GM19328 (cell line): ENCODE results near the gene GRM2.

Experiments
- ATAC-seq: cut with Tn5 transposase; IDR thresholded peaks from one replicate; pipeline ENCODE4 v1.9.1; 2021; ENCODE audit warnings: mild to moderate bottlenecking, moderate library complexity; ENCODE audit not compliant: unreplicated experiment

Gene GRM2

GRCh38 chr3:51704511-51704950 lies 2.3 kb upstream of the GRM2 start:
- no peak for ATAC-seq

- ATAC-seq: no peak
Observed at GRCh38 chr3:51705276-51706020, 1.4 kb upstream of the GRM2 start.

GRCh38 chr3:51706021-51706485 lies 815 bp upstream of the GRM2 start:
- no peak for ATAC-seq

GRCh38 chr3:51708216-51708845 lies 1.5 kb downstream of the GRM2 start:
- no peak for ATAC-seq

- no peak for ATAC-seq
Observed at GRCh38 chr3:51709004-51709420, 2.1 kb downstream of the GRM2 start.

- ATAC-seq: no peak
Observed at GRCh38 chr3:51709675-51710074, 2.8 kb downstream of the GRM2 start.

GRCh38 chr3:51710631-51711351 lies 3.9 kb downstream of the GRM2 start:
- no peak for ATAC-seq

GRCh38 chr3:51711352-51712037 lies 4.6 kb downstream of the GRM2 start:
- ATAC-seq: no peak

GRCh38 chr3:51712038-51712420 lies 5.2 kb downstream of the GRM2 start:
- no peak for ATAC-seq

- ATAC-seq: no peak
Observed at GRCh38 chr3:51712511-51712931, 5.7 kb downstream of the GRM2 start.

GRCh38 chr3:51712963-51713362 lies 6.1 kb downstream of the GRM2 start:
- ATAC-seq: no peak

- no peak for ATAC-seq
Observed at GRCh38 chr3:51715231-51715976, 8.5 kb downstream of the GRM2 start.

- no peak for ATAC-seq
Observed at GRCh38 chr3:51715977-51716294, 9.1 kb downstream of the GRM2 start.

GRCh38 chr3:51716805-51717204 lies 9.9 kb downstream of the GRM2 start:
- no peak for ATAC-seq

GRCh38 chr3:51717446-51717845 lies 10.6 kb downstream of the GRM2 start:
- no peak for ATAC-seq

- no peak for ATAC-seq
Observed at GRCh38 chr3:51717947-51718346, 11.1 kb downstream of the GRM2 start.

- no peak for ATAC-seq
Observed at GRCh38 chr3:51718547-51719409, 11.9 kb downstream of the GRM2 start.

- ATAC-seq: no peak
Observed at GRCh38 chr3:51719410-51720025, 12.7 kb downstream of the GRM2 start.
